HepG2 (cell line): ENCODE results near the gene CDH22. TPM values are rescaled to one million over a fixed set of nuclear protein-coding genes. Genes with fewer than 3 reads are reported as not detected.

Experiments
- ATAC-seq: fragments of 200-7000 bp; cut with Tn5 transposase; 3 replicates; pipeline ENCODE4 v1.9.1; 2020; ENCODE audit warnings: mild to moderate bottlenecking, moderate library complexity
- BruUV-seq: library from RNA; stranded (reverse); fragments of 400-500 nt; replicated peaks from 2 replicates; lab custom pipeline; 2021; lab: Mats Ljungman, UMichigan
- CTCF ChIA-PET: fragments of 300-600 bp; formaldehyde crosslinking; extraction: SDS; loops from one replicate; lab custom pipeline; 2021; ENCODE audit warnings: low total read pairs, inconsistent platforms, low intra/inter-chr PET ratio; lab: Yijun Ruan, JAX
- POLR2A ChIA-PET: fragments of 350-600 bp; sonication (Branson Sonifier 250); formaldehyde crosslinking; loops from one replicate; lab custom pipeline; 2020; ENCODE audit warnings: antibody characterized with exemption, inconsistent platforms; lab: Yijun Ruan, JAX
- DNase-seq: peaks from one replicate; pipeline ENCODE4 v3.0.0-alpha.2; 2015; ENCODE audit warnings: low spot score
- FAIRE-seq: peaks from 3 replicates; lab custom pipeline; 2011; peaks lifted over from hg19 to GRCh38; lab: Jason Lieb, UNC
- H2AFZ ChIP-seq: one replicate; pipeline ENCODE4 v1.6.1; 2011; ENCODE audit warnings: low read length, inconsistent platforms
- H3K27ac ChIP-seq: fragments of 300-600 bp; 3 replicates; pipeline ENCODE4 v1.8.0; 2011; ENCODE audit warnings: mixed run types, mild to moderate bottlenecking, mixed read lengths, low read length, inconsistent platforms; ENCODE audit not compliant: insufficient read depth; ENCODE audit errors: extremely low read length
- H3K27me3 ChIP-seq, 2 experiments: fragments of 200-600 bp in 1 of 2; 2 replicates in 1 of 2; 3 replicates in 1 of 2; pipeline versions ENCODE4 v1.6.0 to v1.8.0; 2011; ENCODE audit warnings: low read length in 2 of 2, mild to moderate bottlenecking in 2 of 2, moderate library complexity in 2 of 2, inconsistent platforms in 1 of 2; ENCODE audit not compliant: insufficient read depth in 2 of 2, control insufficient read depth in 1 of 2
- H3K36me3 ChIP-seq, 2 experiments: fragments of 200-600 bp in 1 of 2; replicated peaks in 1 of 2; 2 replicates in 1 of 2; 3 replicates in 1 of 2; pipeline versions ENCODE4 v1.5.1 to v1.8.0; 2011; ENCODE audit warnings: low read length in 2 of 2, inconsistent platforms in 1 of 2; ENCODE audit not compliant: insufficient read depth in 2 of 2, control insufficient read depth in 1 of 2
- H3K4me1 ChIP-seq: 2 replicates; pipeline ENCODE4 v1.5.1; 2012; ENCODE audit warnings: low read length, inconsistent platforms; ENCODE audit not compliant: insufficient read depth
- H3K4me2 ChIP-seq: 2 replicates; pipeline ENCODE4 v1.6.0; 2011; ENCODE audit warnings: low read depth, low read length, inconsistent platforms
- H3K4me3 ChIP-seq, 3 experiments: fragments of 200-600 bp in 1 of 3; sonication (generic), shearing (Covaris generic) in 1 of 3; replicated peaks in 1 of 3; 2 replicates each; pipeline ENCODE4 v1.5.1; 2011 to 2016; ENCODE audit warnings: low read length in 3 of 3, inconsistent platforms in 2 of 3, low read depth in 2 of 3, mild to moderate bottlenecking in 2 of 3, control low read depth in 1 of 3, mixed read lengths in 1 of 3; ENCODE audit not compliant: insufficient read depth in 1 of 3
- H3K79me2 ChIP-seq: one replicate; pipeline ENCODE4 v1.6.1; 2011; ENCODE audit warnings: low read length, inconsistent platforms; ENCODE audit not compliant: insufficient read depth
- H3K9ac ChIP-seq: 2 replicates; pipeline ENCODE4 v1.6.0; 2011; ENCODE audit warnings: mild to moderate bottlenecking, low read depth, low read length, inconsistent platforms; ENCODE audit not compliant: insufficient read depth
- H3K9me3 ChIP-seq: 2 replicates; pipeline ENCODE4 v1.5.1; 2012; ENCODE audit warnings: mild to moderate bottlenecking, low read length
- H4K20me1 ChIP-seq: 2 replicates; pipeline ENCODE4 v1.6.0; 2011; ENCODE audit warnings: inconsistent platforms, mild to moderate bottlenecking, low read length, moderate library complexity; ENCODE audit not compliant: insufficient read depth
- FOXA1 ChIP-seq, 2 experiments: fragments of 450-650 bp in 1 of 2; sonication (generic) in 1 of 2; formaldehyde crosslinking in 1 of 2; IDR thresholded peaks; 2 replicates each; pipeline versions ENCODE4 v1.4.0 to v1.6.1; 2016 to 2020; ENCODE audit warnings: missing genetic modification reagents in 1 of 2
- GATAD1 ChIP-seq: IDR thresholded peaks from 2 replicates; pipeline ENCODE4 v1.6.1; 2016; ENCODE audit warnings: missing genetic modification reagents, missing compliant biosample characterization
- MED1 ChIP-seq: sonication (generic); formaldehyde crosslinking; IDR thresholded peaks from 2 replicates; pipeline ENCODE4 v1.4.0; 2020; ENCODE audit warnings: missing genetic modification reagents
- RFXANK ChIP-seq: IDR thresholded peaks from 2 replicates; pipeline ENCODE4 v1.6.1; 2016
- TEAD2 ChIP-seq: sonication (generic); formaldehyde crosslinking; IDR thresholded peaks from 2 replicates; pipeline ENCODE4 v1.9.0; 2021; ENCODE audit warnings: missing genetic modification reagents
- ZFP36 ChIP-seq: fragments of 150-350 bp; IDR thresholded peaks from 2 replicates; pipeline ENCODE4 v1.6.1; 2018; ENCODE audit warnings: borderline replicate concordance, low read length, low read depth; ENCODE audit not compliant: partially characterized antibody
- ZNF570 ChIP-seq: sonication (generic); formaldehyde crosslinking; IDR thresholded peaks from 2 replicates; pipeline ENCODE4 v1.4.0; 2020; ENCODE audit warnings: mild to moderate bottlenecking, missing genetic modification reagents, borderline replicate concordance
- WGBS: methylation state at CpG from one replicate; pipeline ENCODE4 v1.1.6; 2017; ENCODE audit warnings: low lambda C conversion rate; 5-methylcytosine and 5-hydroxymethylcytosine counted together
- in situ Hi-C: cut with HindIII; loops from 2 replicates; pipeline ENCODE4 v1.10.0; 2017; ENCODE audit warnings: low pct_unique_long_range_greater_than_20kb; ENCODE audit not compliant: extremely low pct_ligation_motif_present
- intact Hi-C: fragments of 100-400 bp; cut with micrococcal nuclease; formaldehyde crosslinking; loops from one replicate; pipeline ENCODE4 v1.10.0; 2022; ENCODE audit not compliant: unreplicated experiment
- polyA plus RNA-seq, 8 experiments: library from polyadenylated mRNA; depleted of rRNA in 3 of 8; stranded (reverse) in 7 of 8; unstranded in 1 of 8; fragments of >200 nt; fragmentation: Illumina TruSeq in 4 of 8; extraction: Trizol in 4 of 8; gene quantifications; 2 replicates each; pipeline versions ENCODE4 v1.2.1 to v1.2.3, GENCODE V29; 2011 to 2016; ENCODE audit warnings: low read depth in 4 of 8, missing spikeins in 1 of 8, mixed read lengths in 1 of 8; ENCODE audit not compliant: insufficient read depth in 1 of 8
- total RNA-seq, 5 experiments: library from RNA; depleted of rRNA; stranded (reverse); fragments of >200 nt; fragmentation: Illumina TruSeq; extraction: Trizol; gene quantifications; 2 replicates each; pipeline ENCODE4 v1.2.3, GENCODE V29; 2016; ENCODE audit warnings: low read depth in 1 of 5
- TF ChIP-seq, protein P1 (sequence below): sonication (generic); formaldehyde crosslinking; IDR thresholded peaks from 2 replicates; pipeline ENCODE4 v1.5.0; 2020; ENCODE audit warnings: missing genetic modification reagents

CDH22 gene
- total and polyA plus RNA-seq, 2 of the 13 experiments (the other 11 are each of a cell fraction or from before 2014, with no cell fraction given) = not detected

DNA sequence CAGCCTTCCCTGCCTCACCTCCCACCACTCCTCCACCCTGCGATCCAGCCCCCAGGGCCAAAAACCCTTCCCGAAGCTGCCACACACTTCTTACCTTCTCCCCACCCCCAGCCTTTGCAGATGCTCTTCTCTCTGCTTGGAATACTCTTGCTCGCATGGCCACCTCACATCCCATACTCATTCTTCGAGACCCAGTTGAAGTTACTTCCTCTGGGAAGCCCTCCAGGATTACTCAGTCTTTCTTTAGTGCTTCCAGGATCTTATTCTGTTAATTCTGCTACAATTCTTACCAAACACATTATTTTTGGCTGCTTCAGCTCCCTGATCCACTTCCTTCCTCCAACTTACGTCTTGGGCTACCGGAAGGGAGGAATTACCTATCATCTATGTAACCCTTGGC lies 135.8 kb downstream of the CDH22 start:
- Histone ChIP-seq H3K9ac (no peak overlapping the region), H3K27me3 (peaks cover 12 to 62% of the 10 kb centered on the region in 2 experiments; a peak in 4 of 5 replicates), H4K20me1 (no peaks in the 10 kb centered on the region; the same call in 1 of the 2 replicates), H3K9me3 (no peaks in the 10 kb centered on the region), H3K4me2 (no peak overlapping the region), H3K4me3 (no peak overlapping the region), H3K36me3 (no peaks in the 10 kb centered on the region), H2AFZ (no peak overlapping the region), H3K27ac (no peak overlapping the region), H3K79me2 (no peaks in the 10 kb centered on the region), H3K4me1 (no peaks in the 10 kb centered on the region)
- ATAC-seq (no peak), FAIRE-seq (no peak), DNase-seq (no peak)
- intact Hi-C loops = no loop called here
- in situ Hi-C loops = loop anchor here (10.0 kb wide), 1 partner anchor 148 kb away; the partner anchor contains the start of gene SLC12A5
- ChIA-PET POLR2A (no interaction called here), CTCF (interaction anchor here (1.2 kb wide), 1 partner anchor 158 kb away, joined by 3 read pairs; no protein-coding TSS in a partner anchor)
- 22% methylated on average over 6 of the region's 6 CpGs for WGBS
- no TSS peak for BruUV-seq
- peak; percentile 56 for TF ChIP-seq ZFP36
- no peak for TF ChIP-seq GATAD1
- TF ChIP-seq, all 625 proteins: peak for 1

DNA sequence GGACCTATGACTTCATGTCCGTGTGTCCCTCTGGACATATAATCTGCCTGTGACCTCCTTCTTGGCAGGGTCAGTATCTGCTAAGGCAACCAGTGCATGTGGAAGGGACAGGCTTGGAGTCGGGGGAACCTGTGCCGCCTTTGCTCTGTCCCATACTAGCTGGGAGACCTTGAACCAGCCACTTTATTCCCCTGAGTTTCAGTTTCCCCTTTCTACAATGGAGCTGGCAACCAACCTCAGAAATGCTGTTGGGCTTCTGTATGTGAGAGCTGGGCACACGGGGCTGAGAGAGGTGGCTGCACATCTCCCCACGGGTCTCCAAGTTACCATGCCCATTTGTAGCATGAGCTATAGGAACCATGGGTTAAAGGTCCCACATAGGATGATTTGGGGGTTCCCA lies 136.4 kb downstream of the CDH22 start:
- peaks cover 10 to 58% of the 10 kb centered on the region in 2 experiments; a peak in 4 of 5 replicates for H3K27me3 ChIP-seq
- no peaks in the 10 kb centered on the region; the same call in 1 of the 2 replicates for H4K20me1 ChIP-seq
- no peak for DNase-seq
- TF ChIP-seq RFXANK (no peak), MED1 (CRISPR knock-in tag) (no peak), FOXA1 (IDR thresholded peaks at IDR 0.05) (no peak), FOXA1 (CRISPR knock-in tag; IDR thresholded peaks at IDR 0.05) (no peak), TEAD2 (CRISPR knock-in tag) (no peak), ZNF570 (CRISPR knock-in tag) (no peak)
- TF ChIP-seq, protein P1, sequence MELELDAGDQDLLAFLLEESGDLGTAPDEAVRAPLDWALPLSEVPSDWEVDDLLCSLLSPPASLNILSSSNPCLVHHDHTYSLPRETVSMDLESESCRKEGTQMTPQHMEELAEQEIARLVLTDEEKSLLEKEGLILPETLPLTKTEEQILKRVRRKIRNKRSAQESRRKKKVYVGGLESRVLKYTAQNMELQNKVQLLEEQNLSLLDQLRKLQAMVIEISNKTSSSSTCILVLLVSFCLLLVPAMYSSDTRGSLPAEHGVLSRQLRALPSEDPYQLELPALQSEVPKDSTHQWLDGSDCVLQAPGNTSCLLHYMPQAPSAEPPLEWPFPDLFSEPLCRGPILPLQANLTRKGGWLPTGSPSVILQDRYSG (CRISPR knock-in tag) = no peak
- no peak for FAIRE-seq
- CTCF ChIA-PET = no interaction called here
- H3K9me3 ChIP-seq = no peaks in the 10 kb centered on the region
- ATAC-seq = no peak
- H3K4me1 ChIP-seq = no peaks in the 10 kb centered on the region
- 10% methylated on average over 5 of the region's 5 CpGs for WGBS
- BruUV-seq = no TSS peak
- in situ Hi-C loops = loop anchor here (10.0 kb wide), 1 partner anchor 147 kb away; the partner anchor contains the start of gene SLC12A5
- intact Hi-C loops = no loop called here
- no peak overlapping the region for H2AFZ ChIP-seq
- no peaks in the 10 kb centered on the region for H3K36me3 ChIP-seq
- H3K27ac ChIP-seq = no peak overlapping the region
- H3K4me2 ChIP-seq = no peak overlapping the region
- H3K9ac ChIP-seq = no peak overlapping the region
- POLR2A ChIA-PET = no interaction called here
- no peak overlapping the region for H3K4me3 ChIP-seq
- no peaks in the 10 kb centered on the region for H3K79me2 ChIP-seq
